NT2/D1 (cell line): ENCODE data around the gene FLNB.

Source experiments
- SUZ12 ChIP-seq: IDR thresholded peaks from 2 replicates; pipeline ENCODE4 v1.6.1; 2011; ENCODE audit not compliant: insufficient read length, insufficient read depth; ENCODE audit errors: extremely low read depth
- YY1 ChIP-seq: IDR thresholded peaks from 2 replicates; pipeline ENCODE4 v1.6.1; 2011; ENCODE audit not compliant: insufficient read length, insufficient read depth
- ZNF274 ChIP-seq: IDR thresholded peaks from 2 replicates; pipeline ENCODE4 v1.6.1; 2011; ENCODE audit warnings: mild to moderate bottlenecking, low read depth, low read length

DNA sequence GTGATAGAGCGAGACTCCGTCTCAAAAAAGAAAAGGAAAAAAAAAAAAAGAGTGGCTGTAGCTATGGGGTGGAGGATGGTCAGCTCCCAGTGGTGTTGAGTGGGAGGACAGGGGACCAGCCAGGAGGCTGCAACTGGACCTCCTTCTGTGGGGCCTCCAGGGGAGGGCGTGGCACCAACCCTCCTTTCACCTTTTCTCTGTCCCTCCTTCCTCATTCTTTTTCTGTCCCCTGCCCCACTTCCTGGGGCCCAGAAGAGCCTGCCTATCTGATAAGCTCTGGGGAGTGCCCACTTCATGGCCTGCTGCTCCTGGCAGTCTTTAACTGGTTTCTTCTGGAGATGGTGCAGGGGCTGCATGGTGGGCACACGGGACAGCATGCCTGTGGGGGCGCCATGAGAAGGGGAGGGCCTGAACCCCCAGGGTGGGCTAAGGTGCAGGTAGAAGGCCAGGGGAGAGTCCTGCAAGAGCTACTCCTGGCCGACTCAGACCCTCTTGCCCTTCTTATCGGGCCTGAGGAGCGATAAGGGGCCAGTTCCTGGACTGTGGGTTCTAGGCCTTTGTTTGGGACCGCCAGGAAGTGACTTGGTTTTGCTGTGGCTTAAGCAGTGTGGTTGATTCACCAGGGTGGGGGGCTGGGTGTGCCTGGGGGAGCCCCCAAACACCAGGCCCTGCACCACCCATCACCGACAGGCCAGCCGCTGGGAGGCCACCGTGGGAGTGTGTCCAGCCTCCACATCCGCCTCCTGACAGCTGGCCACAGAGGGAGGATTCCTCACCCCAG, 49.4 kb upstream of the FLNB start:
- TF ChIP-seq YY1 (no peak), SUZ12 (no peak), ZNF274 (no peak)
